GM18508 (cell line): ENCODE data around the gene HSPB7.
"Not testable (repeated sequence)": the region's sequence is repeated elsewhere in the genome, so short reads cannot be mapped to it uniquely, and the experiment has no call there.

Experiments
- ATAC-seq: cut with Tn5 transposase; IDR thresholded peaks from one replicate; pipeline ENCODE4 v1.9.1; 2021; ENCODE audit warnings: moderate number of reproducible peaks; ENCODE audit not compliant: insufficient read depth, unreplicated experiment

The HSPB7 gene

GRCh38 chr1:16026723-16027484 is 9.1 kb upstream of the HSPB7 start:
- ATAC-seq = no peak

- not testable (repeated sequence) for ATAC-seq
These were observed 8.5 kb upstream of the HSPB7 start for GRCh38 chr1:16026302-16026701.

DNA sequence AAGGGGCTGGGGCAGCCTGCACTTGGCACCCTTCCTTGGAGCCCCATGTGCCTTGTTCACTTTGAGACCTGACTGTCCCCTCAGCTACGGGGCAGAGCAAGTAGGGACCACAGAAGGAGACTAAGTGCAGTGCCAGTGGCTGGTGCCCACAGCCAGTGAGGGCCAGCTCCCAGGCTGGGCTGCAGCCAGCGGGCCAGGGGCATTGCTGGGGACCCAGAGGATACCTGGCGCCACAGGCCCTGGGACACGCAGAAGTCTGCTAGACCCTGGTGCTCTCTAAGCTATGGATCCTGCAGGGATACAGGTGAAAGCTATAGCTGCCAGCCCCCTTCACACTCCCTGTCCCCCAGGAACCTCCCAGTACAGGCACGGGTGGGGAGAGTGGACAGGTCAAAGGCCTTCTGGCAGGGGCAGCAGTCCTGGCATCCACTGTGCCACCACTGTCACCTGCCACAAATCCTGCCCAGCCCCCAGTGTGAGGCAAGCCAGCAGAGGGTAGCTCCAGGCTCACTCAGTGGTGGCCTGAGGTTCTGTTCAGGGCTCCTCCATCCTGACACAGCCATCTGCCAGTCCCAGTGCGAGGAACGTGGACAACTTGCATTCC is 5.3 kb upstream of the HSPB7 start:
- ATAC-seq = no peak

DNA sequence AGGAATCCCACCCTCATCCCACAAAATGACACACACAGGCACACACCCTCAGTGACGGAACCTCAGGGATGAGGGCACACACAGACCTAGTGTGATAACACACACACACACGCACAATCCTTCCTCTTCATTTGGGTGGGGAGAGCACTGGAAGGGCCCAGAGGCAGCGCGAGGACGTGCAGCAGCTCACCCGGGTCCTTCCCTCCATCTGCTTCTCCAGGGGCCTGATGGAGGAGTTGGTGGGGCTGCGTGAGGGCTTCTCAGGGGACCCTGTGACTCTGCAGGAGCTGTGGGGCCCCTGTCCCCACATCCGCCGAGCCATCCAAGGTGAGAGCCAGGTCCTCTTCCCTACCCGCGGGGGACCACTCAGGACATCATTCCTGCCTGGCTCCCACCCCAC is 4.5 kb upstream of the HSPB7 start:
- ATAC-seq = no peak

- ATAC-seq = no peak
These were observed 3.8 kb upstream of the HSPB7 start, which contains the start of gene CLCNKA for GRCh38 chr1:16021681-16022080. Gene CLCNKA (plus strand): TSS chr1:16022036. CDS start chr1:16022620, 584 bp downstream.

- ATAC-seq = not testable (repeated sequence)
These were observed 3.0 kb upstream of the HSPB7 start for GRCh38 chr1:16020878-16021277.

- ATAC-seq = no peak
These were observed 2.5 kb upstream of the HSPB7 start for GRCh38 chr1:16020325-16020724.

GRCh38 chr1:16019644-16020277 is 1.9 kb upstream of the HSPB7 start:
- no peak for ATAC-seq

- no peak for ATAC-seq
These were observed 1.2 kb upstream of the HSPB7 start for GRCh38 chr1:16018749-16019643.

GRCh38 chr1:16018308-16018707 is 465 bp upstream of the HSPB7 start:
- ATAC-seq = no peak

GRCh38 chr1:16017076-16017460 is 775 bp downstream of the HSPB7 start:
- ATAC-seq = no peak

DNA sequence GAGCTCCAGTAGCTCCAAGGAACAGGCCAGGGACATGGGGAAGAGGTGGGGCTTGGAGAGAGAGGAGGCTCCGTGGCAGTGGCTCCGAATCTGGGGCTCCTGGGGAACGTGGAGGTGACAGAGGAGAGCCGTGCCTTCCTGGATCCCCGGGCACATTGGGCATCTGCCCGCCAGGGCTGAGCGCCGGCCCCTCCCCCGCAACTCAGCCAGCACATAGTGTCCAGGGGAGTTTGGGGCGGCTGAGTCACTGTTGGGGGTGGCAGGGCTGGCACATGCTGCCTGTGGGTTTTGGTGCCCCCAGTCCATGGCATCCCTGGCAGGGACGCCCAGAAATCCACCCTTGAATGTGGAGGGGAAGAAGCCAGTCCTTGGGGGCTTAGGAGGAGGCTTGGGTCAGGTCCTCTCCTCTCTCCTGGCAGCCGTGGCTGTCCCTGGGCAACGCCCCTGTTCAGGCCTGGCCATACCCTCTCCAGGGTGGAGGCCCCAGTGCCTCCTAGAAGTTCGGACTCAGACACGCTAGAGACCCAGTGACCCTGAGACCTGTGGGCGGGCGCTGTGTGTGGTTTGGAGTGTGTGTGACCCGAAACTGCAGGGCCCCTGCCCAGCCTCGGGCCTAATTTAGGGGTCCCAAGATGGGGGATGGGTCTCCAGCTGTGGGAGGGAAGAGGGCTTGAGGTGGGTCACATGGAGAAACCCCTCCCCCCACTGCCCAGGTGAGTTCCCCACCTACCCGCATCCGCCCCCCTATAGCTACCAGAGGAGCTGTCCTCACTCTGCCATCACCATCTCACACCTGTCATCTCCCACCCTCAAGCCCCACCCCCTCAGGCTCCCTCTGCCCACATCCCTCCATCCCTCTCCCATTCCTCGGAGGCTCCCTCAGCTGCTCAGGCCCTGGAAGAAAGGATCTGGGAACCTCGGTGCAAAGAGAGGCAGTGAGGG is 1.6 kb downstream of the HSPB7 start:
- no peak for ATAC-seq

DNA sequence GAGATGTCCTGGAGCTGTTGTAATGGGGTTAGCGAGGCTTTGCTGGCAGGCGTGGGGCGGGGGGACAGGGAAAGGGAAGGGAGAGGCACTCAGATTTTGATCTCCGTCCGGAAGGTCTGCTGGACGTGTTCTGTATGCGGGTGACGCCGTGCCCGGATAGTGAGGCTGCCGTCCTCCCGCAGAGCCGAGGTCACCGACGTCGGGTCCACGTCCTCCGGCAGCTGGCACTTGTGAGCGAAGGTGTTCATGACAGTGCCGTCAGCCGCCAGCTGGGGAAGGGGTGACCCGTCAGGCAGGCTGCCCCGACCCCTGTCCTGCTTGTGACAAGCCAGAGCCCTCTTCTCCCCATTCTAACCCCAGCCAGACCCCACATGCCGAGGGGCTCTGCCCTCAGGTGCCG is 2.4 kb downstream of the HSPB7 start:
- no peak for ATAC-seq

- no peak for ATAC-seq
These were observed 3.0 kb downstream of the HSPB7 start for GRCh38 chr1:16014509-16015482.

- ATAC-seq = no peak
These were observed 4.0 kb downstream of the HSPB7 start for GRCh38 chr1:16013908-16014258.

- ATAC-seq = no peak
These were observed 4.5 kb downstream of the HSPB7 start for GRCh38 chr1:16013220-16013907.

GRCh38 chr1:16012590-16013219 is 5.1 kb downstream of the HSPB7 start:
- ATAC-seq = no peak
